Measurements from ENCODE around the gene KIF24.
"Not testable (repeated sequence)": the region's sequence is repeated elsewhere in the genome, so short reads cannot be mapped to it uniquely, and the experiment has no call there.

KIF24 gene

GRCh38 chr9:34346873-34347799, 18.1 kb upstream of the KIF24 start:
- peaks cover 0 to 27% (median 11%) of the 10 kb centered on the region in 4 experiments for H3K36me3 ChIP-seq (ENCODE audit: control insufficient read depth in 4 of 4, insufficient read depth in 4 of 4, low read length in 3 of 4)
- no peaks in the 10 kb centered on the region for H3K4me1 ChIP-seq (ENCODE audit: control extremely low read depth in 1 of 4, control insufficient read depth in 4 of 4, insufficient read depth in 4 of 4, low read length in 3 of 4)
- no peak overlapping the region for H3K4me3 ChIP-seq (ENCODE audit: control insufficient read depth in 1 of 7, extremely low read depth in 1 of 7, insufficient read depth in 4 of 7, low read depth in 2 of 7, low read length in 6 of 7)
- CTCF ChIA-PET, result interaction anchor here (1.1 to 1.8 kb wide), 3 partner anchors 14 to 31 kb away, joined by 3 to 9 read pairs (median 5); no protein-coding TSS in a partner anchor
- 97% methylated on average over 12 of the region's 15 CpGs for WGBS (ENCODE audit: insufficient coverage)
- no peak for DNase-seq
- no peak overlapping the region for H3K27ac ChIP-seq (ENCODE audit: insufficient read depth in 1 of 2, low read depth in 1 of 2, low read length in 2 of 2, poor library complexity in 1 of 2, severe bottlenecking in 2 of 2)
- no peaks in the 10 kb centered on the region for H3K27me3 ChIP-seq (replicated peaks in 2 of 5; ENCODE audit: control insufficient read depth in 4 of 5, insufficient read depth in 5 of 5, low read length in 4 of 5)
- H3K9me3 ChIP-seq (ENCODE audit: control extremely low read depth in 1 of 5, control insufficient read depth in 4 of 5, insufficient read depth in 2 of 5, low read depth in 1 of 5, low read length in 4 of 5), result no peaks in the 10 kb centered on the region
- POLR2A ChIA-PET, result no interaction called here

DNA sequence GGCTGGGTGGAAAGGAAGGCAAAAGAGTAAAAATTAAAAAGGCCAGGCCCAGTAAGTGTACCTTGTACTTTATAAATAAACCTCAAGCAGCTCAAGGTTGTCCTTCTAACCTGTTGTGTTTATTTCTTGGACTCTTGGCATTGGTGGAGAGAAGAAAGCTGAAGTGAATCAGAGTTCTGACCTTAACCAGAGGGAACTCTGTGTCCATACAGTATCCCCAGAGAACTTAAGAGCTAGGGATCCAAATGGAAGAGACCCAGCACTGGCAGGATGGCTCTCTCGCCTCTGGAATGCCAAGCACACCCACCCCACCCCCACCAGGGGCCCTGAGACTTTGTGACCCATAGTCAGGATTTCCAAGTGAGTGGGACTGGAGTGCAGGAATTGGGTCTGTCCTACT, 14.5 kb upstream of the KIF24 start:
- H3K4me3 ChIP-seq (ENCODE audit: control insufficient read depth in 1 of 7, extremely low read depth in 1 of 7, insufficient read depth in 4 of 7, low read depth in 2 of 7, low read length in 6 of 7), result no peak overlapping the region
- ChIA-PET CTCF (interaction anchor here (0.7 to 8.9 kb wide), 4 partner anchors 9 to 35 kb away, joined by 3 to 44 read pairs (median 4); partner anchors contain the start of gene MYORG), POLR2A (no interaction called here)
- no peaks in the 10 kb centered on the region for H3K27me3 ChIP-seq (replicated peaks in 2 of 5; ENCODE audit: control insufficient read depth in 4 of 5, insufficient read depth in 5 of 5, low read length in 4 of 5)
- H3K4me1 ChIP-seq (ENCODE audit: control extremely low read depth in 1 of 4, control insufficient read depth in 4 of 4, insufficient read depth in 4 of 4, low read length in 3 of 4), result no peaks in the 10 kb centered on the region
- H3K27ac ChIP-seq (ENCODE audit: insufficient read depth in 1 of 2, low read depth in 1 of 2, low read length in 2 of 2, poor library complexity in 1 of 2, severe bottlenecking in 2 of 2), result no peak overlapping the region
- no peaks in the 10 kb centered on the region for H3K9me3 ChIP-seq (ENCODE audit: control extremely low read depth in 1 of 5, control insufficient read depth in 4 of 5, insufficient read depth in 2 of 5, low read depth in 1 of 5, low read length in 4 of 5)
- DNase-seq, result no peak
- WGBS (ENCODE audit: insufficient coverage), result 100% methylated on average over 1 of the region's 1 CpG
- peaks cover 10 to 50% (median 27%) of the 10 kb centered on the region in 4 experiments for H3K36me3 ChIP-seq (ENCODE audit: control insufficient read depth in 4 of 4, insufficient read depth in 4 of 4, low read length in 3 of 4)

DNA sequence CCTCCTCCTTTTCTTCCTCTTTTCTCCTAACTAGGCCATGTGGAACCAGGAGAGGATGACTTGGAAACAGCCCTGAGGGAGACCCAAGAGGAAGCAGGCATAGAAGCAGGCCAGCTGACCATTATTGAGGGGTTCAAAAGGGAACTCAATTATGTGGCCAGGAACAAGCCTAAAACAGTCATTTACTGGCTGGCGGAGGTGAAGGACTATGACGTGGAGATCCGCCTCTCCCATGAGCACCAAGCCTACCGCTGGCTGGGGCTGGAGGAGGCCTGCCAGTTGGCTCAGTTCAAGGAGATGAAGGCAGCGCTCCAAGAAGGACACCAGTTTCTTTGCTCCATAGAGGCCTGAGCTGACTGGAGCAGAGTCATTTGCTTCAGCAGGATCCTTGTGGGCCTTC, 14.0 kb upstream of the KIF24 start:
- Histone ChIP-seq H3K4me3 (ENCODE audit: control insufficient read depth in 1 of 7, extremely low read depth in 1 of 7, insufficient read depth in 4 of 7, low read depth in 2 of 7, low read length in 6 of 7) (no peak overlapping the region), H3K27ac (ENCODE audit: insufficient read depth in 1 of 2, low read depth in 1 of 2, low read length in 2 of 2, poor library complexity in 1 of 2, severe bottlenecking in 2 of 2) (no peak overlapping the region), H3K9me3 (ENCODE audit: control extremely low read depth in 1 of 5, control insufficient read depth in 4 of 5, insufficient read depth in 2 of 5, low read depth in 1 of 5, low read length in 4 of 5) (no peaks in the 10 kb centered on the region), H3K27me3 (replicated peaks in 2 of 5; ENCODE audit: control insufficient read depth in 4 of 5, insufficient read depth in 5 of 5, low read length in 4 of 5) (no peaks in the 10 kb centered on the region), H3K36me3 (ENCODE audit: control insufficient read depth in 4 of 4, insufficient read depth in 4 of 4, low read length in 3 of 4) (peaks cover 11 to 52% (median 29%) of the 10 kb centered on the region in 4 experiments), H3K4me1 (ENCODE audit: control extremely low read depth in 1 of 4, control insufficient read depth in 4 of 4, insufficient read depth in 4 of 4, low read length in 3 of 4) (no peaks in the 10 kb centered on the region)
- ChIA-PET POLR2A (interaction anchor here (0.6 kb wide), 1 partner anchor 351 kb away, joined by 4 read pairs; no protein-coding TSS in a partner anchor), CTCF (interaction anchor here (0.7 to 8.9 kb wide), 6 partner anchors 9 to 90 kb away, joined by 3 to 44 read pairs (median 4); partner anchors contain the start of gene MYORG)
- WGBS (ENCODE audit: insufficient coverage), result 100% methylated on average over 5 of the region's 5 CpGs
- no peak for DNase-seq

- CTCF ChIA-PET, result interaction anchor here (1.0 to 8.9 kb wide), 4 partner anchors 9 to 88 kb away, joined by 3 to 44 read pairs (median 6); partner anchors contain the start of gene MYORG
- POLR2A ChIA-PET, result no interaction called here
- no peak for DNase-seq
- peaks cover 11 to 50% (median 29%) of the 10 kb centered on the region in 4 experiments for H3K36me3 ChIP-seq (ENCODE audit: control insufficient read depth in 4 of 4, insufficient read depth in 4 of 4, low read length in 3 of 4)
- no peak overlapping the region for H3K4me3 ChIP-seq (ENCODE audit: control insufficient read depth in 1 of 7, extremely low read depth in 1 of 7, insufficient read depth in 4 of 7, low read depth in 2 of 7, low read length in 6 of 7)
- no peaks in the 10 kb centered on the region for H3K9me3 ChIP-seq (ENCODE audit: control extremely low read depth in 1 of 5, control insufficient read depth in 4 of 5, insufficient read depth in 2 of 5, low read depth in 1 of 5, low read length in 4 of 5)
- no peaks in the 10 kb centered on the region for H3K4me1 ChIP-seq (ENCODE audit: control extremely low read depth in 1 of 4, control insufficient read depth in 4 of 4, insufficient read depth in 4 of 4, low read length in 3 of 4)
- 100% methylated on average over 5 of the region's 7 CpGs for WGBS (ENCODE audit: insufficient coverage)
- no peak overlapping the region for H3K27ac ChIP-seq (ENCODE audit: insufficient read depth in 1 of 2, low read depth in 1 of 2, low read length in 2 of 2, poor library complexity in 1 of 2, severe bottlenecking in 2 of 2)
- H3K27me3 ChIP-seq (replicated peaks in 2 of 5; ENCODE audit: control insufficient read depth in 4 of 5, insufficient read depth in 5 of 5, low read length in 4 of 5), result no peaks in the 10 kb centered on the region
Measured at GRCh38 chr9:34341659-34342295, 12.7 kb upstream of the KIF24 start.

GRCh38 chr9:34338665-34339385, 9.8 kb upstream of the KIF24 start:
- CTCF ChIA-PET, result interaction anchor here (1.2 to 8.9 kb wide), 2 partner anchors 40 to 65 kb away, joined by 5 to 44 read pairs; partner anchors contain the start of gene MYORG
- POLR2A ChIA-PET, result interaction anchor here (1.6 kb wide), 1 partner anchor 38 kb away, joined by 4 read pairs; the partner anchor contains the start of gene MYORG

DNA sequence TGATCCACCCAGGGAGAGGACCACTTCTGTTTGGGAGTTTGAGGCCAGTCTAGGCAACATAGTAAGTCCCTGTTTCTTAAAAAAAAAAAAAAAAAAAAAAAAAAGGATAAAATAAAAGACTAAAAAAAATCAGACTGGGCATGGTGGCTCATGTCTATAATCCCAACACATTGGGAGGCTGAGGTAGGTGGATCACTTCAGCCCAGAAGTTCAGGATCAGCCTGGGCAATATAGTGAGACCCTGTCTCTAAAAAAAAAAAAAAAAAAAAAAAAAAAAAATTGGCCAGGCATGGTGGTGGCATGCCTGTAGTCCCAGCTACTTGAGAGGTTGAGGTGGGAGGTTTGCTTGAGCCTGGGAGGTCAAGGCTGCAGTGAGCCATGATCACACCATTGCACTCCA, 9.0 kb upstream of the KIF24 start:
- H3K27ac ChIP-seq (ENCODE audit: insufficient read depth in 1 of 2, low read depth in 1 of 2, low read length in 2 of 2, poor library complexity in 1 of 2, severe bottlenecking in 2 of 2); H3K9me3 ChIP-seq (ENCODE audit: control extremely low read depth in 1 of 5, control insufficient read depth in 4 of 5, insufficient read depth in 2 of 5, low read depth in 1 of 5, low read length in 4 of 5); DNase-seq; H3K4me3 ChIP-seq (ENCODE audit: control insufficient read depth in 1 of 7, extremely low read depth in 1 of 7, insufficient read depth in 4 of 7, low read depth in 2 of 7, low read length in 6 of 7); H3K27me3 ChIP-seq (replicated peaks in 2 of 5; ENCODE audit: control insufficient read depth in 4 of 5, insufficient read depth in 5 of 5, low read length in 4 of 5); POLR2A ChIA-PET; H3K4me1 ChIP-seq (ENCODE audit: control extremely low read depth in 1 of 4, control insufficient read depth in 4 of 4, insufficient read depth in 4 of 4, low read length in 3 of 4): not testable (repeated sequence)
- peaks cover 11 to 36% (median 24%) of the 10 kb centered on the region in 4 experiments for H3K36me3 ChIP-seq (ENCODE audit: control insufficient read depth in 4 of 4, insufficient read depth in 4 of 4, low read length in 3 of 4)
- CTCF ChIA-PET, result interaction anchor here (0.6 to 8.9 kb wide), 3 partner anchors 40 to 233 kb away, joined by 4 to 44 read pairs (median 5); partner anchors contain the start of gene MYORG

More at GRCh38 chr9:34338665-34339385, 9.8 kb upstream of the KIF24 start:
- H3K9me3 ChIP-seq (ENCODE audit: control extremely low read depth in 1 of 5, control insufficient read depth in 4 of 5, insufficient read depth in 2 of 5, low read depth in 1 of 5, low read length in 4 of 5), result no peaks in the 10 kb centered on the region
- H3K4me3 ChIP-seq (ENCODE audit: control insufficient read depth in 1 of 7, extremely low read depth in 1 of 7, insufficient read depth in 4 of 7, low read depth in 2 of 7, low read length in 6 of 7), result no peak overlapping the region
- no peak overlapping the region for H3K27ac ChIP-seq (ENCODE audit: insufficient read depth in 1 of 2, low read depth in 1 of 2, low read length in 2 of 2, poor library complexity in 1 of 2, severe bottlenecking in 2 of 2)
- WGBS (ENCODE audit: insufficient coverage), result 95% methylated on average over 2 of the region's 2 CpGs
- peaks cover 11 to 43% (median 29%) of the 10 kb centered on the region in 4 experiments for H3K36me3 ChIP-seq (ENCODE audit: control insufficient read depth in 4 of 4, insufficient read depth in 4 of 4, low read length in 3 of 4)
- no peaks in the 10 kb centered on the region for H3K27me3 ChIP-seq (replicated peaks in 2 of 5; ENCODE audit: control insufficient read depth in 4 of 5, insufficient read depth in 5 of 5, low read length in 4 of 5)
- no peak for DNase-seq
- H3K4me1 ChIP-seq (ENCODE audit: control extremely low read depth in 1 of 4, control insufficient read depth in 4 of 4, insufficient read depth in 4 of 4, low read length in 3 of 4), result no peaks in the 10 kb centered on the region
